ENCODE results near the gene ANXA11.

GRCh38 chr10:80148166-80148805 is 57.1 kb downstream of the ANXA11 start:
- TF ChIP-seq CTCF (IDR thresholded peaks at IDR 0.05; ENCODE audit: poor library complexity): no peak
- TF ChIP-seq EZH2 (IDR thresholded peaks at IDR 0.05; ENCODE audit: borderline replicate concordance): no peak
- no peak for TF ChIP-seq EZH2phosphoT487 (IDR thresholded peaks at IDR 0.05; ENCODE audit: low read depth, severe bottlenecking, unreplicated experiment)

Data from hepatocyte (in vitro differentiated cells).